ENCODE measurements around the gene PIK3AP1. TPM values are rescaled to one million over a fixed set of nuclear protein-coding genes. Genes with fewer than 3 reads are reported as not detected.

The PIK3AP1 gene
- total RNA-seq, 1 donor from 2014 or later, result 9.8 TPM

GRCh38 chr10:96671211-96671890, 49.0 kb downstream of the PIK3AP1 start:
- no peak for DNase-seq

DNA sequence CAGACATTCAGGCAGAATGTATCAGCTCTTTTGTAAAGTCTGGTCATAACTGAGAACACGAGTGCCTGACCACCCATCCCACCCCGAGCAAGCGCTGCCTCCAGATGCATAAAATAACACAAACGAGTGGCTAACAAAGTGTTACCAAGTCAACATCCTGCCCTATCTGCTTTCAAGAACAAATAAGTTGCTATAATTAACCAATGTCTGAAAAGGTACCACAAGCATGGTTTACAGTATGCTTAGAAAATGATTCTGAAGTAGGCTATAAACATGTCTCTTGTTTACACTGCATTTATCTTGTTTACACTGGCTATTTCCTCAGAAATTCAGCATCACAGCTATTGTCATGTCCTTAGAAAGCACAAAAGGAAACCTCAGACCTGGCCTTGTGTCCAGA, 49.5 kb downstream of the PIK3AP1 start:
- DNase-seq, result no peak

GRCh38 chr10:96667401-96667800, 52.9 kb downstream of the PIK3AP1 start:
- DNase-seq, result no peak

- DNase-seq, result no peak
These were observed 53.6 kb downstream of the PIK3AP1 start for GRCh38 chr10:96666741-96667140.

GRCh38 chr10:96665306-96665705, 55.0 kb downstream of the PIK3AP1 start:
- no peak for DNase-seq

DNA sequence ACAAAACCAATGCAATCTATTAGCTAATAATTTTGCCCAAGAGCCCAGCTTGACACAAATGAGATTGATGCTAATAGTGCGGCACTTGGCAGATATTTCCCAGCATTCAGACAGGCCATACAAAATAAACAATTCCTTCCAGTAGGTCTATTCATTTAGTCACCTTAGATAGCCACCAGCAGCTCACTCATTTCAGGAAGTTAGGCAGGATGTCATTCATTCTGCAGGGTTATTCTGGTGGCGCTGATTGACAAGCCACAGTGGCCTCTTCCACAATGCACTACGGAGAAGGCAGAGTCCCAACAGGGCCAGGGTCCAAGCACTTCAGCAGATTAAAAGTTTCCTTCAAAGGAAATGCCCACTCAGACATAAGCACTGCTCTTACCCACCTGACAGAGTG, 55.8 kb downstream of the PIK3AP1 start:
- no peak for DNase-seq

- no peak for DNase-seq
These were observed 56.5 kb downstream of the PIK3AP1 start for GRCh38 chr10:96663797-96664196.

GRCh38 chr10:96661632-96662031, 58.7 kb downstream of the PIK3AP1 start:
- DNase-seq, result no peak

DNA sequence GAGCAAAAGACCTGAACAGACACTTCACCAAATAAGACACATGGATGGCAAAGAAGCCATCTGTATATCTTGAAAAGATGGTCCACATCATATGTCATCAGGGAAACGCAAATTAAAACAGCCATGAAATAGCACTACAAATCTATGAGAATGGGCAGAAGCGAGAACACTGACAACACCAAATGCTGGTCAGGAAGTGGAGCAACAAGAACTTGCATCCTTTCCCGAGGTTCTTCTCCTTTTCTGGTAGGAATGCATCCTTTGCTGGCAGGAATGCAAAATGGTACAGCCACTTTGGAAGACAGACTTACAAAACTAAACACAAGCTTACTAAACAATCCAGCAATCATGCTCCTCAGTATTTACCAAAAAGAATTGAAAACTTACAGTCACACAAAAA, 60.0 kb downstream of the PIK3AP1 start:
- DNase-seq, result no peak

GRCh38 chr10:96658844-96659243, 61.5 kb downstream of the PIK3AP1 start:
- DNase-seq, result no peak

DNA sequence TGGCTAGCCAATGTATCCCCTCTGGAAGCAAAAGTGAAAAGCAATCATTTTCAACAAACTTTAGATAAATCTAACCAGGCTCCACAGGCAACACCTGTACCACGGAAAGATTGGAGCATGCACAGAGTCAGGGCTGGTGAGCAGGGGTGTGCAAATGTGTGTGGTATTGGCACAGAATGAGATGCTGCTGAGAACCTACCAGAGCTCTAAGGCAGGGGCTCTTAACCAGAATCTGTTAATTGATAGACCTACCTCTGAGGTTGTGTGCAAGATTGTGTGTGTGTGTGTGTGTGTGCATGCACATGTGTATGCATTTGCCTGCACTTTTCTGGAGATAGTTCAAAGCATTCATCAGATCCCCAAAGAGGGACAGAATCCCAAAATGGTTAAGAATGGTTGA, 62.9 kb downstream of the PIK3AP1 start:
- DNase-seq, result no peak

DNA sequence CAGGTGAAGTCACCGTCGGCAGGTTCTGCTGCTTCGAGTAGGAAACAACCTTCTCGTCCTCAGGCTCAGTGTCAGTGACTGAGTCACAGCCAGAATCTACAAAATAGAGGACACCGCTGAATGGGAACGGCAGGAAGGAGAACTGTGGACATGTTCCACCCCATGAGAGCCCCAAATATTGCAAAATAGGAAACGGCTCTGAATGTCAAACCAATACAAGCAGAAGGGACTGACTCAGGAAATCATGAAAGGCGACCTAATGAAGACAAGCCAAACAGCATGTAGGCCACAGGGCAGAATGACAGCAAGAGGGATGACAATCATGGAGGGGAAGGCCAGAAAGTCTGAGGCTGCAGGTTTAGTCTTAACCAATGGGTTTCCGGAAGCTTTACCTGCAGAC, 63.5 kb downstream of the PIK3AP1 start:
- DNase-seq, result no peak

- DNase-seq, result no peak
These were observed 64.1 kb downstream of the PIK3AP1 start for GRCh38 chr10:96656198-96656577.

DNA sequence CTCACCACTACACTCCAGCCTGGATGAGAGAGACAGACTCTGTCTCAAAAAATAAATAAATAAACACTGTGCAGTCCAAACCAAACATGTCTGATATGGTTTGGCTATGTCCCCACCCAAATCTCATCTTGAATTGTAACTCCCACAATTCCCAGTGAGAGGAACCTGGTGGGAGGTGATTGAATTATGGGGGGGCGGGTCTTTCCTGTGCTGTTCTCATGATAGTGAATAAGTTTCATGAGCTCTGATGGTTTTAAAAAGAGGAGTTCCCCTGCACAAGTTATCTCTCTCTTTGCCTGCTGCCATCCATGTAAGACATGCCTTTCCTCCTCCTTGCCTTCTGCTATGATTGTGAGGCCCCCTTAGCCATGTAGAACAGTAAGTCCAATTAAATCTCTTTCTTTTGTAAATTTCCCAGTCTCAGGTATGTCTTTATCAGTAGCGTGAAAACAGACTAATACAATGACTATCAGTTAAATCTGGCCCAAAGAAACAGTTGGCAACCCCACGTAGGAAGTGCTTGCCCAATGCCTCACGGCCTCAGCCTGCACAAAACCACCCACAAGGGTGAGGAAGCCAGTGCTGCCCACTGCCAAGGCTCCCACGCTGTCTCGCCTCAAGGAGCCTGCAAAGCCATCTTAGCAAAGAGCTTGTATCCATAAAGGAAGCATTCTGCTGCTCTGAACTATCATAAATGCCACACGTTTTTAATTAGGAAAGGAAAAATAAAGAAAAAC, 64.7 kb downstream of the PIK3AP1 start:
- no peak for DNase-seq

- no peak for DNase-seq
These were observed 68.3 kb downstream of the PIK3AP1 start for GRCh38 chr10:96651998-96652431.

- DNase-seq, result no peak
These were observed 69.4 kb downstream of the PIK3AP1 start for GRCh38 chr10:96650958-96651357.

GRCh38 chr10:96648297-96648696, 72.0 kb downstream of the PIK3AP1 start:
- no peak for DNase-seq

GRCh38 chr10:96647466-96647865, 72.8 kb downstream of the PIK3AP1 start:
- DNase-seq, result no peak

- no peak for DNase-seq
These were observed 73.6 kb downstream of the PIK3AP1 start for GRCh38 chr10:96646751-96647166.

DNA sequence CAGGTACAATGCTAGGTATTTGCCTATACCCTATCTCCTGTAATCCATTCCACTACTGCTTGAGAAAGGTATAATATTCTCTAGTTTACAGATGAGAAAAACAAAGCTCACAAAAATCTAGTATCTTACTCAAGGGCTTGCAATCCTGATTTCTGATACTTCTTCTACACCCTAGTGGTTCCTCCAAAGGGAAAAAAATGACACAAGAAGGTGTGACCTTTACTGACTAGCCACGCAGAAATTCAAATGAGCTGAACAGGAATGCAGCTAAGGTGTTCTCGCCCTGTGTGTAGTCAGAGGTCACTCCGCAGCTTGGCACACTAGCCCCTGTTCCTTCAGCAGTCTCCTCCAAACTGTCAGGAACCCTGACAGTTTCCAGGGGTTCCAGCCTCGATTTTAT, 74.0 kb downstream of the PIK3AP1 start:
- no peak for DNase-seq

- no peak for DNase-seq
These were observed 75.1 kb downstream of the PIK3AP1 start for GRCh38 chr10:96645191-96645721.

- DNase-seq, result no peak
These were observed 76.4 kb downstream of the PIK3AP1 start for GRCh38 chr10:96643920-96644319.

- DNase-seq, result peak; percentile 39
These were observed 77.3 kb downstream of the PIK3AP1 start for GRCh38 chr10:96642973-96643372.

DNA sequence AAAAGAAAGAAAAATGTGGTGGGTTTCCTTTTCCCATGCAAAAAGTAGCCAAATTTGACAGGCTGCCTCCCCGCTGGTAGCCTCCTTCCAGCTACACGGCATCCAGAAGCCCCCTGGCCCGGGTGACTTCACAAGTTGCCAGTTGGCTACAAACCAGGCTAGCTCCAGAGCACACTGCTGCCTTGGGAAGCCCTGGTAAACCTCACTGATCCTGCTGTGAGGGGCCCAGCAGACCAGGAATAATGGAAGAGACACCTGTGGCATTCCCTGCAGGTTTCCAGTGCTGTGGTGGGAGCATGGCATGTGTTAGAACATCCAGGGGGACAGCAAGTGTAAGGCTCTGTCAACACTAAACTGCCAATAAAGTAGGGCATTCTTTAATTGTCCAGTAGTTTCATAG, 77.8 kb downstream of the PIK3AP1 start:
- DNase-seq, result no peak
